NCI-H1092 treated with DMSO at 0.1 percent for 48 hours (cell line): ENCODE data around the gene ATP2B3.
A peak's percentile ranks its signal among the peaks of the same experiment; 100 is the strongest.

Experiments used
- DNase-seq: peaks from one replicate; lab custom pipeline; 2025; lab: John Stamatoyannopoulos, UW

Gene ATP2B3

GRCh38 chrX:153509592-153509991 lies 7.8 kb upstream of the ATP2B3 start:
- no peak for DNase-seq

GRCh38 chrX:153510383-153510782 lies 7.1 kb upstream of the ATP2B3 start:
- DNase-seq, result no peak

- DNase-seq, result no peak
These were observed 5.5 kb upstream of the ATP2B3 start for GRCh38 chrX:153511784-153512500.

- no peak for DNase-seq
These were observed 4.9 kb upstream of the ATP2B3 start for GRCh38 chrX:153512501-153512893.

- no peak for DNase-seq
These were observed 4.2 kb upstream of the ATP2B3 start for GRCh38 chrX:153513265-153513664.

GRCh38 chrX:153514259-153514658 lies 3.2 kb upstream of the ATP2B3 start:
- DNase-seq, result no peak

- no peak for DNase-seq
These were observed 2.0 kb upstream of the ATP2B3 start for GRCh38 chrX:153515435-153515834.

GRCh38 chrX:153516073-153516472 lies 1.4 kb upstream of the ATP2B3 start:
- DNase-seq, result no peak

GRCh38 chrX:153517946-153518834 lies 748 bp downstream of the ATP2B3 start:
- no peak for DNase-seq

- no peak for DNase-seq
These were observed 2.3 kb downstream of the ATP2B3 start for GRCh38 chrX:153519569-153520286.

GRCh38 chrX:153520287-153520917 lies 3.0 kb downstream of the ATP2B3 start:
- DNase-seq, result no peak

GRCh38 chrX:153521034-153521433 lies 3.6 kb downstream of the ATP2B3 start:
- peak; percentile 17 for DNase-seq

GRCh38 chrX:153522259-153522658 lies 4.8 kb downstream of the ATP2B3 start:
- DNase-seq, result no peak

- no peak for DNase-seq
These were observed 5.8 kb downstream of the ATP2B3 start for GRCh38 chrX:153523269-153523668.

- DNase-seq, result no peak
These were observed 6.8 kb downstream of the ATP2B3 start for GRCh38 chrX:153524234-153524633.

- no peak for DNase-seq
These were observed 8.0 kb downstream of the ATP2B3 start for GRCh38 chrX:153525451-153525850.

- no peak for DNase-seq
These were observed 8.6 kb downstream of the ATP2B3 start for GRCh38 chrX:153526042-153526441.

GRCh38 chrX:153526801-153527200 lies 9.4 kb downstream of the ATP2B3 start:
- DNase-seq, result peak; percentile 39

- peak; percentile 11 for DNase-seq
These were observed 9.8 kb downstream of the ATP2B3 start for GRCh38 chrX:153527208-153527607.

- peak; percentile 68 for DNase-seq
These were observed 13.1 kb downstream of the ATP2B3 start for GRCh38 chrX:153530411-153531129.

- DNase-seq, result peak; percentile 10
These were observed 15.6 kb downstream of the ATP2B3 start for GRCh38 chrX:153533091-153533490.
